Panc1 (cell line): ENCODE results near the gene SGMS1.

Experiments used
- POLR2AphosphoS5 ChIP-seq: IDR thresholded peaks from 2 replicates; pipeline ENCODE4 v1.6.1; 2012; ENCODE audit warnings: mild to moderate bottlenecking, low read depth, low read length, moderate library complexity
- SIN3A ChIP-seq: IDR thresholded peaks from 2 replicates; pipeline ENCODE4 v1.6.1; 2012; ENCODE audit warnings: low read depth, mild to moderate bottlenecking, low read length, moderate library complexity, borderline replicate concordance; ENCODE audit not compliant: insufficient read depth
- TCF7L2 ChIP-seq: IDR thresholded peaks from 2 replicates; pipeline ENCODE4 v1.6.1; 2011; ENCODE audit warnings: mild to moderate bottlenecking, low read depth, low read length, inconsistent platforms
- TF ChIP-seq, protein P1 (sequence below): fragments of 450-650 bp; IDR thresholded peaks from 2 replicates; pipeline ENCODE4 v1.5.1; 2017; ENCODE audit warnings: mild to moderate bottlenecking
- TF ChIP-seq, protein P2 (sequence below), 2 experiments: IDR thresholded peaks; 2 replicates each; pipeline ENCODE4 v1.6.1; 2011 to 2012; ENCODE audit warnings: low read depth in 2 of 2, control low read depth in 1 of 2, low read length in 1 of 2, mild to moderate bottlenecking in 1 of 2, moderate library complexity in 1 of 2; ENCODE audit not compliant: insufficient read depth in 1 of 2

DNA sequence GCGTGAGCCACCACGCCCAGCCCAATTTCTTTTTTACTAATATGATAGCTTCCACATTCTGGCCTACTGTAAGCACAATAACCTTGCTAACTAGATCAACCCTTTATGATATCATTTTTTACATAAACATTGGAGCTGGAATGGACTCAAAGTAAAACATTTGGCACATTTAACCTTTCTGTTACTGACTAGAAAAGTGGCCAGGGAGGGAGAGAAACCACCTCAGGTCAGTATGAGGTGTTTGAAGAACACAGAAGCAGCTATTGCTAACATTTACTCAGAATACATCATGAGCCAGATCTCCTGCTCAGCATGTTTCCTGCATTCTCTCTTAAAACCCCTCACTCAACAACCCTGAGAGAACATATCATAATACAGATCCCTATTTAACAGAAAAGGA, 27.3 kb downstream of the SGMS1 start:
- TF ChIP-seq SIN3A (no peak), POLR2AphosphoS5 (no peak), TCF7L2 (no peak)
- TF ChIP-seq, protein P1, sequence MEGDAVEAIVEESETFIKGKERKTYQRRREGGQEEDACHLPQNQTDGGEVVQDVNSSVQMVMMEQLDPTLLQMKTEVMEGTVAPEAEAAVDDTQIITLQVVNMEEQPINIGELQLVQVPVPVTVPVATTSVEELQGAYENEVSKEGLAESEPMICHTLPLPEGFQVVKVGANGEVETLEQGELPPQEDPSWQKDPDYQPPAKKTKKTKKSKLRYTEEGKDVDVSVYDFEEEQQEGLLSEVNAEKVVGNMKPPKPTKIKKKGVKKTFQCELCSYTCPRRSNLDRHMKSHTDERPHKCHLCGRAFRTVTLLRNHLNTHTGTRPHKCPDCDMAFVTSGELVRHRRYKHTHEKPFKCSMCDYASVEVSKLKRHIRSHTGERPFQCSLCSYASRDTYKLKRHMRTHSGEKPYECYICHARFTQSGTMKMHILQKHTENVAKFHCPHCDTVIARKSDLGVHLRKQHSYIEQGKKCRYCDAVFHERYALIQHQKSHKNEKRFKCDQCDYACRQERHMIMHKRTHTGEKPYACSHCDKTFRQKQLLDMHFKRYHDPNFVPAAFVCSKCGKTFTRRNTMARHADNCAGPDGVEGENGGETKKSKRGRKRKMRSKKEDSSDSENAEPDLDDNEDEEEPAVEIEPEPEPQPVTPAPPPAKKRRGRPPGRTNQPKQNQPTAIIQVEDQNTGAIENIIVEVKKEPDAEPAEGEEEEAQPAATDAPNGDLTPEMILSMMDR, result no peak
- TF ChIP-seq, protein P2, sequence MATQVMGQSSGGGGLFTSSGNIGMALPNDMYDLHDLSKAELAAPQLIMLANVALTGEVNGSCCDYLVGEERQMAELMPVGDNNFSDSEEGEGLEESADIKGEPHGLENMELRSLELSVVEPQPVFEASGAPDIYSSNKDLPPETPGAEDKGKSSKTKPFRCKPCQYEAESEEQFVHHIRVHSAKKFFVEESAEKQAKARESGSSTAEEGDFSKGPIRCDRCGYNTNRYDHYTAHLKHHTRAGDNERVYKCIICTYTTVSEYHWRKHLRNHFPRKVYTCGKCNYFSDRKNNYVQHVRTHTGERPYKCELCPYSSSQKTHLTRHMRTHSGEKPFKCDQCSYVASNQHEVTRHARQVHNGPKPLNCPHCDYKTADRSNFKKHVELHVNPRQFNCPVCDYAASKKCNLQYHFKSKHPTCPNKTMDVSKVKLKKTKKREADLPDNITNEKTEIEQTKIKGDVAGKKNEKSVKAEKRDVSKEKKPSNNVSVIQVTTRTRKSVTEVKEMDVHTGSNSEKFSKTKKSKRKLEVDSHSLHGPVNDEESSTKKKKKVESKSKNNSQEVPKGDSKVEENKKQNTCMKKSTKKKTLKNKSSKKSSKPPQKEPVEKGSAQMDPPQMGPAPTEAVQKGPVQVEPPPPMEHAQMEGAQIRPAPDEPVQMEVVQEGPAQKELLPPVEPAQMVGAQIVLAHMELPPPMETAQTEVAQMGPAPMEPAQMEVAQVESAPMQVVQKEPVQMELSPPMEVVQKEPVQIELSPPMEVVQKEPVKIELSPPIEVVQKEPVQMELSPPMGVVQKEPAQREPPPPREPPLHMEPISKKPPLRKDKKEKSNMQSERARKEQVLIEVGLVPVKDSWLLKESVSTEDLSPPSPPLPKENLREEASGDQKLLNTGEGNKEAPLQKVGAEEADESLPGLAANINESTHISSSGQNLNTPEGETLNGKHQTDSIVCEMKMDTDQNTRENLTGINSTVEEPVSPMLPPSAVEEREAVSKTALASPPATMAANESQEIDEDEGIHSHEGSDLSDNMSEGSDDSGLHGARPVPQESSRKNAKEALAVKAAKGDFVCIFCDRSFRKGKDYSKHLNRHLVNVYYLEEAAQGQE (IDR thresholded peaks at IDR 0.05; ENCODE audit: insufficient read depth in 1 of 2, low read depth in 2 of 2, low read length in 1 of 2), result no peak
